Activated T-cell treated with anti-CD3 and anti-CD28 coated beads, Interleukin-2, amount 50 U/mL, for 48 hours (primary cell): ENCODE results near the gene S100A9.
"Not testable (repeated sequence)": the region's sequence is repeated elsewhere in the genome, so short reads cannot be mapped to it uniquely, and the experiment has no call there.

ENCODE experiments used
- DNase-seq, 2 experiments: peaks; one replicate each; pipeline ENCODE4 v3.0.0-alpha.2; 2020

S100A9 gene

GRCh38 chr1:153345187-153346076 lies 12.2 kb upstream of the S100A9 start:
- DNase-seq: no peak

- no peak for DNase-seq
Measured at GRCh38 chr1:153346077-153346723, 11.5 kb upstream of the S100A9 start.

DNA sequence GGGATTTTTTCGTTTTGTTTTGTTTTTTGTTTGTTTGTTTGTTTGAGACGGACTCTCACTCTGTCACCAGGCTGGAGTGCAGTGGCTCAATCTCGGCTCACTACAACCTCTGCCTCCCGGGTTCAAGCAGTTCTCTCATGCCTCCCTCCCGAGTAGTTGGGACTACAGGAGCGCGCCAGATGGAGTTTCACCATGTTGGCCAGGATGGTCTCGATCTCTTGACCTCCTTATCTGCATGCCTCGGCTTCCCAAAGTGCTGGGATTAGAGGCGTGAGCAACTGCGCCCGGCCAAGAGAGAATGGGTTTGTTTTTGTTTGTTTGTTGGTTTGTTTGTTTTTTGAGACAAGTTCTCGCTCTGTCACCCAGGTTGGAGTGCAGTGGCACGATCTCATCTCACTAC lies 10.6 kb upstream of the S100A9 start:
- not testable (repeated sequence) for DNase-seq

- no peak for DNase-seq
Measured at GRCh38 chr1:153347856-153348255, 9.8 kb upstream of the S100A9 start.

- DNase-seq: no peak
Measured at GRCh38 chr1:153348511-153349362, 8.9 kb upstream of the S100A9 start, which contains the start of gene PGLYRP4. Gene PGLYRP4 (minus strand): TSS chr1:153348841. CDS start chr1:153347932, 909 bp downstream.

DNA sequence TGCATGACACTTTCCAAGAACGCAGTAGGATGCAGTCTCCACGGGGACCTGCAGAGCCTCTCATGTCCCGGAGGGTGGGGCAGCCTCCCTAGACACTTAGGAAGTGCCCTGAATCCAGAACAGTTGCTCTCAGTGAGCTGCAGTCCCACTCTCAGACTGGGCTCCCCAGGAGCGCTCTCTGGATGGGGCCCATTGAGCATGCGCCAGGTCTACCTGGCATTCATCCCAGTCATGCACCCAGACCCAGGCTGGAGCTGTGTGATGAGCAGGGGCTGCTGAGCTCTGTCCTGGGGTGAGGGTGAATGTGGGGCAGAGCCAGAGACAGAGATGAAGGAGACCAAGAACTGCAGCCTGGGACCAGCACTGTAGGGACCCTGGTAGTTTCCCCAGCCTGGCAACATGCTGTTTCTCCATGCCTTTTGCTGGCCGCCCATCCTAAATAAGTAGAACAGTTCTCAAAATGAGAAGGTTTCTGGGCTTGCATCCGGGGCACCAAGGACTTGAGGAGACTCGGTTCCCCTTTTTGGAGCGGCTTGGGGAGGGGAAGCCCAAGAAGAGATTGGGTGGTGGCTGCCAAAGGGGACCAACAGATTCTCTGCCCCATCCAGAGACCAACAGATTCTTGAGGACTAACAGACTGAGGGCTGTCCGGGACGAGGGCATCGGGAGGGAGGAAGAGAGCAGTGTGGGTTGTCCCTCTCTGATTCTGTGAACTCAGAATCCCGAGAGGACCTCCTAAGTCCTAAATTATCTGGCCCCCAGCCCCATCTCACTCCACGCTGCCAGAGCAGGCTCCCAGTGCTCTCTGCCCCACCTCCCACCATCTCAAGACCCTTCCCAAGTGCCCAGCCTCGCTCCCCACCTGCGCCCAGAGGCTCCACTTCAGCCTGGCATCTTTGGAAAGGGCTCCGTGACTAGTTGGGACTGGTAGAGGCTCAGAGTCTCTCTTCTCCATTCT lies 8.0 kb upstream of the S100A9 start:
- DNase-seq: no peak

GRCh38 chr1:153350321-153350957 lies 7.2 kb upstream of the S100A9 start:
- no peak for DNase-seq

- peak; percentile 60 to 65 for DNase-seq
Measured at GRCh38 chr1:153352523-153352922, 5.1 kb upstream of the S100A9 start.

GRCh38 chr1:153353226-153353947 lies 4.3 kb upstream of the S100A9 start:
- DNase-seq: no peak

GRCh38 chr1:153354515-153355193 lies 3.0 kb upstream of the S100A9 start:
- no peak for DNase-seq

DNA sequence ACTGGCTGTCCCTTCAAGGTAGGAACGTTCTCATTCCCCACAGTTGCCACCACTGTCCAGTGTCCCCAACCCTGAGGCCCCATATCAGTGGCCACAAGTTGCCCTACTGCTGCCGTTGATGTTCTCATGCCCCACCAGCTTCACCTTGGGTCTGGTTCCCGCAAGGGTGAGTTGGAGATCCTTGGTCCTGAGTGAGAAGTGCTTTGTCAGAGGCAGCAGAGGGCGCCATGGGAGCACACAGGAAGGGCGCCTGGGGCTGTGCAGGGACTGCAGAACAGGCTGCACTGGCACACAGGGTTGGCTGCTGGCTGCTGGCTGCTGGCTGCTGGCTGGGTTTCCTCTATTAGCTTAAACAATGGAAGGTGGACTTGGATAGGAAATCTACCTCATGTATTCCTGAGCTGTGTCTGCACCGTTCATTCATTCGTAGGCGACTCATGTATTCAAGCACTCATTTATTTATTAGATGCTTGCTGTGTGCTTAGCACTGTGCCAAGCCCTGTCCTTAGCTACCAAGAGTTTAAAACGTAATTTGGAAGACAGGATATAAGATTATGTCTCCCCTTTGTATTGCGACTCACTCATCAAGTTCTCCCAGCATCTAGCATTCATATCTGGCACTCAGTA lies 2.1 kb upstream of the S100A9 start:
- peak; percentile 49 to 59 for DNase-seq

- DNase-seq: no peak
Measured at GRCh38 chr1:153356392-153357075, 1.1 kb upstream of the S100A9 start.

- no peak for DNase-seq
Measured at GRCh38 chr1:153357076-153357852, 390 bp upstream of the S100A9 start.

- DNase-seq: no peak
Measured at GRCh38 chr1:153358691-153358975, 979 bp downstream of the S100A9 start.

DNA sequence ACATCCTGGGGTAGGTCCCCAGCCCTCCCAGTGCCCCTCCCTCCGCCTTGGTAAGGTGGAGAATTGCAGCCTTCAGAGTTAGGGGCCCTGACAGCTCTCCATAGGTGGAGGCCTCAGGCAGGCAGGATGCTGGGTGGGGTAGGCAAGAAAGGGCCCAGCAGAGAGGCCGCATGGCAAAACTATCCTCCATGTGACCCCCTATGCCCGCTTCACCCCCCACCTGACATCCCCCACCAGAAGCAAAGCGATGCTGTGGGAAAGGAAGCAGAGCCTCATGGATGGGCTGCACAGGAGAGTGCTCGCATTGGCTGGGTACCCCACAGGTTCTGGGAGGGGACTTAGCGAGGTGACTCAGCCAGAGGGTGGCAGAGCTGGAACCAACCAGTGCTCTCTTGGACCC lies 1.6 kb downstream of the S100A9 start:
- DNase-seq: no peak

DNA sequence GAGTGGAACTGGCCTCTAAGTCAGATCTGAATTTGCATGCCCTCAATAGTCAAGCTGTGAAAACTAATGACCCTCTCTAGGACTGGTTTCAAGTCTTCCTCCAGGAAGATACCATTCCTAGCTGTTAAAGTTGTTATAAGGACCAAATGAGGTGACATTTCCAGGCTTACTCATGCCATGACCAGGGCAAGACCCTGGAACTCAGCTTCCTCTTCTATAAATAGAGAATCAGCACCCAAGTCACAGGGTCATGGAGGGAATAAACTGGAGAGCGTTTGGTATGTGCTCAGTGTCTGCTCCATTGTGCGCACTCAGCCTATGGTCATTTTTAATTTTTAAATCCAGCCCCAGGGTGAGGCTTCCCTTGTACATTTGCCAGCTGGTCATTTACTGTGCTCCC lies 2.5 kb downstream of the S100A9 start:
- DNase-seq: no peak

- no peak for DNase-seq
Measured at GRCh38 chr1:153360592-153361479, 3.2 kb downstream of the S100A9 start.
